ENCODE measurements around the gene OLFM1. TPM values are rescaled to one million over a fixed set of nuclear protein-coding genes. Genes with fewer than 3 reads are reported as not detected.

Gene OLFM1
- total RNA-seq, 1 donor from 2014 or later: 0.58 TPM

- no peak for DNase-seq (ENCODE audit: extremely low read depth, low read depth, low spot score)
Observed at GRCh38 chr9:135129137-135129695, 41.7 kb downstream of the OLFM1 start.

GRCh38 chr9:135130207-135130976 is 42.9 kb downstream of the OLFM1 start:
- DNase-seq (ENCODE audit: extremely low read depth, low read depth, low spot score): no peak

DNA sequence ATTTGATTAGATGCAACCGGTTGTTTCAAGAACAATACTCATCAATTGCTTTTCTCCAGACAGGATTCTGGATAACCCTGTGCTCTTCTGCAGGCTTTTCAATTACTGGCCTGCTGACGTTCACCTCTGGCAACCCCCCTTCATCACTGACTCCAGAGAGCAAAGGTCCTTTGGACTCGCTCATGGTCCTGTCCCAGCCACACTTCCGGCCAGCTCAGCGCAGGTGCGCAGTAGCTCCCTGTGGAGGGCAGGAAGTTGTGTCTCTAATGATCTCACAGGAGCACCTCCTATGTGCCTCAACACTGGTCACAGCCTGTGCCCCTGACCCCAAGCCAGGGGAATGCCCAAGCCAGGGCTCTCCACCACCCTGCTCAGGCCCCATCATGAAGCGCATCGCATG is 44.0 kb downstream of the OLFM1 start:
- DNase-seq (ENCODE audit: extremely low read depth, low read depth, low spot score): no peak

- no peak for DNase-seq (ENCODE audit: extremely low read depth, low read depth, low spot score)
Observed at GRCh38 chr9:135132008-135132407, 44.5 kb downstream of the OLFM1 start.

DNA sequence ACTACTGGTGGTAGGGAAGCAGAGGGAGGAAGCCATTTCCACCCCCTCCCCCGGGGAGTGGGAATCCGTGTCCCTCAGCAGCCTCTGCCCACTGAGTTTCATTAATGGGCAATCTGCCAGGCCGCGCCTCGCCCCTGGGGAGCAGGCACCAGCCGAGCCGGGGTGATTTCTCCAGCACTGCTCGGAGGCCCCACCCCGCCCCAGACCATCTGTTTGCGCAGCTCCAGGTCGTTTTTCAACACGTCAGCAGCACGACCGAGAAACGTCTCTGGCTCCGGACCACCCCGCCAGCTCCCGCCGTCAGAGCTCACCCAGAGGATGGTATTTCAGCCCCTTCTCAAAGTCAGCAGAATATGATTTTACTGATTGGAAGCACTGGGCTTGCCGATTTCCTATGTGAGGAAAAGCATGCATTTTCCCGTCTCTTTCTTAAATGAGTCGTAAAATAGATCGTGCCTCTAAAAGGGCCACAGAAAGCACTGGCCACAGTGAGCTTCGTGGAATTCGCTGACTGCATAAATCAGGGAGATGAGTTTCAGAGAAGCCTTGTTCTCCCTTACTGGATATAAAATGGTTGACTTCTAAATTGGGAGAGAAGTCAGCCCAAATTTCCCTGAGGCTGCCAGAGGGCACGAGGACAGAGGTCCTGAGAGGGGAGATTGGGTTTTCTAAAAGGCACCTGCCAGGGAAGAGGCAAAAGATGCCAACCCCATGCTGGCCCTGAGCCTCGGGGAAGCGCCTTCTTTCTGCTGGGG is 47.0 kb downstream of the OLFM1 start:
- DNase-seq (ENCODE audit: extremely low read depth, low read depth, low spot score): no peak

DNA sequence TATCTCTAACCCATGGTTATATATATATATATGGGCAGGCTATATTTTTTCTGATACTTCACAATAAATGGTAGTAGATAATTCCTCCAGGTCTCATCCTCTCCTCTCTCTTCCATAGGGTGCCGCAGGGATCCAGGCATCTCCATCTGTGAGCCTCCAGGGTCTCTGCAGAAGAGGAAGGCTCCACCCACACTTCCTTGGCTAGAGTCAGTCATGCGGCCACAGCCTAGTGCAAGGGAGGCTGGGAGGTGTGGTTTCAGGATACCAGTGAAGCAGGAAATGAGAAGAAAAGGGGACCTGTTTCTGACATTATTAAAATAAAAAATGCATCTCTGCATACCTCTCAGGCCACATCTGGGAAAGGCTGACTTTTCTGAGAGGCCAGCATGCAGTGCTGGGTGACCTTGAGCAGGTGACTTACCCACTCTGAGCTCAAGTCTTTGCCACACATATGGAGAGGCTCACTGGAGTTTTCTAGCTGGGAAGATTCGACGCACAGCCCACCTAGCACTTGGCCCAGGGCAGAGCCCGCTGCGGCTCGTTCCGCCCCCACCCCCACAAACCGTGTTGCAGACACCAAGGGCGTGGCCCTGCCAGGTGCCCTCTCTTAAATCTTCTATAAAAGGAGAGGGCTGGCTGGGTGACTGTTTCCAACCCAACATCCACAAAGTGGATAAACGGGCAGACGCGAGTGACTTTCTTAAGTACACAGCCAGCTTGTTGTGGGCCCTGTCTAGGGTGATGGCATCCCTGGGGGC is 47.9 kb downstream of the OLFM1 start:
- DNase-seq (ENCODE audit: extremely low read depth, low read depth, low spot score): no peak

DNA sequence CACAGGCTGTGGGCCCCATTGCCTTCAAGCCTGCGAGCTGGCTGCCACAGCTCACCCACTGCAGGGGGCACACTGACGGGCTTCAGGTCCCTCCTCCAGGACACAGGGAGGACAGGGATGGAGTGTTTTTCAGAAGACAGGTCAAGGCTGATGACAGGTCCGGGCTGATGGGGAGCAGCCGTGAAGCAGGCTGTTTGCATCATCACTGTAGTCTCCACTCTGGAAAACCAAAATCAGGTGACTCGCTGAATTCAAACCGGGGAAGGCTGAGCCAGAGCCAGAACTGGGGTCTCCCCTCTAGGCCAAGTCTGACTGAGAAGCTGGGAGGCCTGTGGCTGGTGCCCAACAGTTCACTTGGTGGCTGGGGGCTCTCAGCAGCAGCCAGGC is 48.5 kb downstream of the OLFM1 start:
- DNase-seq (ENCODE audit: extremely low read depth, low read depth, low spot score): no peak

DNA sequence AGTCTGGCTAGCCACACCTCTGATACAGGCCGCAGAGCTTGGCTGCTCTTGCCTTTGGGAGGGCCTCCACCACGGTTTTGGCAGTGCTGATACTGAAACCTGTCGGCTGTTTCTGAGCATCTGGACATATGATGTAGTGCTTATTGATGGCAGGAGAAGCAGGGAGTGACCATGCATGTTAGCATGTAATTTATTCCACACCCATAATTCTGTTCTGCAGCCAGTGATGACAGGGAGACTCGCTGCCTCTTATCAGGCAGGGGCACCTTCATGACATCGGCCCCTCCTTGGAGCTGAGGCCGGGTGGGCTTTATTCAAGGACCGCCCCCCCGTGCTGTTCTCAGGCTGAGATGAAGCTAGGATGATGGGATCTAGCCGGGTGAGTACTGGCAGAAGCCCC is 49.0 kb downstream of the OLFM1 start:
- DNase-seq (ENCODE audit: extremely low read depth, low read depth, low spot score): no peak

GRCh38 chr9:135136991-135137832 is 49.7 kb downstream of the OLFM1 start:
- no peak for DNase-seq (ENCODE audit: extremely low read depth, low read depth, low spot score)

DNA sequence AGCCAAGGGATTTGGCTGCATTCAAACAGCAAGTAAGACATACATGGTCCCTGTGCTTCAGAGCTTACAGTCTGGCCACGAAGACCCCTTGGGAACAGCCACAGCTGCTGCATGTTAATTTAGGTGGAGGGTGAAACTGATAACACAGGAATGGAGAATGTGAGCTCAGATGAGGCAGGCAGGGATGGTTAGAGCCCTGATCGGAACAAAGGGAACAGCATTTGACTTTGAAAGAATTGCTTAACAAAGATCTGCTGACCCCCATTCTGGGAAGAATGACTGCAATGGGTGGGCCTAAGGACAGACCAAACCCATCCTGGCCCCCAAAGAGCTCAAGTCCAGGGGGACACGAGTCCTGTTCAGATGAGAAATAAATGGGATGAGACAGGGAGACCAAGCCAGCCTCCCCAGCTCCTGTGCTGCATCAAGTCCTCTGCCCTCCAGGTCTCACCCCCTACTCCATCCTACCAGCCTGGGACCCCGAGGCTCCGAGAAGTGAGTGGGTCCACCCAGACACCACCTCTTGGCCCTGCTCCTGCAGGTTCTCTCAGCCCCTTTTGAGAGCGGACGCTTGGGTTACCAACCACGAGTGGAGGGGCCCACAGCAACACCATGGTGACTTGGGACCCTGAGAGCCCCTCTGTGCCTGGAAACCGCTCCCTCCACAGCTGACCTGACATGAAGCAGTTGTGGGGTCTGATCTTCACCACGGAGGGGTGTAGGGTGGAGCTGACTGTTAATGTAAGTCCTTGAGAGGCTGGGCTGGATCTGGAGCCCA is 50.8 kb downstream of the OLFM1 start:
- DNase-seq (ENCODE audit: extremely low read depth, low read depth, low spot score): no peak

DNA sequence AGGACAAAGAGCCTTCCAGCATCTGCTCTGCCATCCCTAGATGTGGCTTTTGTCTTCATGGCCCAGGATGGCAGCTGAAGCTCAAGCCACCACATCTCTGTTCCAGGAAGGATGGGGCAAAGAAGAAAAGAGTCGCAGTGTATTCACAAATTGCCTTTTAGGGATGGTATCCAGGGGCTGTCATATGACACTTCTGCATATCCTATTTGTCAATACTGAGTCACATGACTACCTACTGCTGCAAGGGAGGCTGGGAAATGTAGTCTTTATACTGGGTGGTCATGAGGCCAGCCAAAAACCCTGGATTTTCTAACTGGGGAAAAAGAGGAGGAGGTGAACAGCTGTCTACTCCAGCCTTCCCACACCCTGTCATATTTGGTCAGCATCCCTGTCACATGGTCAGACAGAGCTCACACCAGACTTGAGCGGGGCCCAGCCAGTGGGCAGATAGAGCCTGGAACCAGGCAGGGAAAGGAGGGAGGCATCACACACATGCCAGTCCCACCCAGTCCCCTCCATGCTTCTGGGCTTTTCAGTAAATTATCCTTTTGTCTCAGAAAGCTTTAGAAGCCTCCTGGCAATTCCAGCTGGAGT is 52.0 kb downstream of the OLFM1 start:
- DNase-seq (ENCODE audit: extremely low read depth, low read depth, low spot score): no peak

GRCh38 chr9:135141183-135141774 is 53.8 kb downstream of the OLFM1 start:
- DNase-seq (ENCODE audit: extremely low read depth, low read depth, low spot score): no peak

DNA sequence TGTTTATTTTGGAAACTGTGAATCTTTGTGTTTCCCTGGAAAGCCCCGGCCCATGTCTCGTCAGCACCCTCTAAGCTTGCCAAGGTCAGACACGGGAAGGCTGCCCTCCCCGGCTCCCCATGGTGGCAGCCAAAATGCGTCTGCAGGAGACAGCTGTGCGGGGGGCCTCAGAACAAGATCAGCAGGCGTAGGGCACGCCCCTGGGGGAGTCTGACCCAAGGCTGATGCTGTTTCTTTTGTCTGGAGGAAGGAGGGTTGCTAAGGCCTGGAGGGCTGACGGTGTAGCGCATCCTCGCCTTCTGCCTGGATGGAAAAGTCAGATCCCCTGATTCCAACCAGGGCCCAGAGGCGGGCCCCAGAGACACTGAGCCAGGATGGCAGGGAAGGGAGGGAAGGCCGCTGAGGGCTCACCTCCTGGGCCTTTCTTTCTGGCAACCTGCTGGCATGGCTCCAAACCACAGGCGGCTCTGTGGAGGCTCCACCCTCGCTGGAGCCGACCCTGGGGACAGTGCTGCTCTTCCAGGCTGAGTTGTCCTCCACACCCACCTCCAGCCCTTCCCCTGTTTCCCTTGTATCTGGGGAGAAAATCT is 57.2 kb downstream of the OLFM1 start:
- DNase-seq (ENCODE audit: extremely low read depth, low read depth, low spot score): no peak

GRCh38 chr9:135145312-135145711 is 57.8 kb downstream of the OLFM1 start:
- no peak for DNase-seq (ENCODE audit: extremely low read depth, low read depth, low spot score)

GRCh38 chr9:135146241-135146640 is 58.8 kb downstream of the OLFM1 start:
- DNase-seq (ENCODE audit: extremely low read depth, low read depth, low spot score): no peak

DNA sequence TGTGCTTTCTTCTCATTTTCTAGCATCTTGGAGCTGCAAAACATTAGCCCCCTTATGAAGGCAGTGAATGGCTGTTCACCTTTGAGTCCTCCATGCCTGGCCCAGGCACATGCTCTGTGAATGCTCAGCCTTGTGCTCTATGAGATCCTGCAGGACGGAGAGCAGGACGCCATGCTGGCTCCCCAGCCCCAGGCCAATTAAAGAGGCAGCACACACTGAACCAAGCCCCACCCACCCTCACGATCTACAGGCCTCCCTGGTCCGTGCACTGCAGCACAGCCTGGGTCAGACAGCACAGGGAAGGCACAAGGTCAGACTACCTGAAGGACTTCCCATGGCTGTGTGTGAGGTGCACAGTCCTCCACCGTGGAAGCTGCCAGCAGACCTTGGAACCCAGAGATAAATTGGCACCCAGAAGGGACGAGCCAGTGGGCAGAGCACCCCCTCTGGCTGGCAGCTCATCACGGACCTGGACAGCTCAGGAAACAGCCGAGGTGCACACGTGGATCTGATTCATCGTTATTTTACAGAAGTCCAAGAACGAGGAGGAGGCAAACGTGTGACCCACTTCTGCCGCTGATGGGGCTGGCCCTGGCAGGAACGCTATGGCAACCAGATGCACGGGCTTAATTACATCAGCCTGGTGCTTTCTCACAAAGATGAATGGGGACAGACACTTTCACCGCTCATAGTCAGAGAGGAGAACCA is 59.5 kb downstream of the OLFM1 start:
- DNase-seq (ENCODE audit: extremely low read depth, low read depth, low spot score): no peak

- no peak for DNase-seq (ENCODE audit: extremely low read depth, low read depth, low spot score)
Observed at GRCh38 chr9:135147474-135147805, 60.0 kb downstream of the OLFM1 start.

DNA sequence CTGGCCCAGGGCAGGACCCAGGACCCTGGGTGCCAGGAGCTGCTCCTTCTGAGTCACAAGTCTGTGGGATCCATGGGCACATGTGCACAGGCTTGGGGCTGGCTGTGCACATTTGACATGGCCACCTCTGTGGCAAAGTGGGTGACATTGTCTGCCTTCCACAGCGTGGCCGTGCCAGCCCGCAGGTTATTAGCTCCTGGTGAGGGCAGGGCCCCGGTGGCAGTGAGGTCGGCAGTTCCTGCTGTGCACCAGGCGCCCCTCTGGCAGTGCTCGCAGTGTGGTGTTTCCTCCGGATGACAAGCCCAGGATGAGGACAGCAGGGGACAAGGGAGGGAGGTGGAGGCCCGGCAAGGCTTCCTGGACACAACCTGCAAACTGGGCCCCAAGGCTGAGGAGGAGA is 60.5 kb downstream of the OLFM1 start:
- DNase-seq (ENCODE audit: extremely low read depth, low read depth, low spot score): no peak

Measured in glomerular endothelial cell (primary cell).